Inflammatory macrophage treated with lipopolysaccharide for 1 hour (primary cell): ENCODE data around the gene USP34.
"Not testable (repeated sequence)": the region's sequence is repeated elsewhere in the genome, so short reads cannot be mapped to it uniquely, and the experiment has no call there.

ENCODE experiments used
- DNase-seq, 2 donors: peaks; one replicate each; pipeline ENCODE4 v3.0.0-alpha.2; 2020 to 2022

USP34 gene

GRCh38 chr2:61235716-61236115 lies 235.2 kb downstream of the USP34 start:
- no peak for DNase-seq

- peak in 1 of 2 donors; percentile 3 for DNase-seq
These were observed 237.3 kb downstream of the USP34 start for GRCh38 chr2:61233581-61233980.

GRCh38 chr2:61229936-61230335 lies 241.0 kb downstream of the USP34 start:
- no peak for DNase-seq

GRCh38 chr2:61222567-61222966 lies 248.3 kb downstream of the USP34 start:
- DNase-seq: no peak

GRCh38 chr2:61221819-61222218 lies 249.1 kb downstream of the USP34 start:
- DNase-seq: no peak

- no peak for DNase-seq
These were observed 250.1 kb downstream of the USP34 start for GRCh38 chr2:61220768-61221167.

- no peak for DNase-seq
These were observed 252.1 kb downstream of the USP34 start for GRCh38 chr2:61218817-61219170.

GRCh38 chr2:61218076-61218816 lies 252.6 kb downstream of the USP34 start:
- DNase-seq: no peak

- no peak for DNase-seq
These were observed 256.7 kb downstream of the USP34 start for GRCh38 chr2:61214171-61214570.

GRCh38 chr2:61210332-61210981 lies 260.4 kb downstream of the USP34 start:
- peak; percentile 59 to 68 for DNase-seq

GRCh38 chr2:61205132-61205531 lies 265.8 kb downstream of the USP34 start:
- DNase-seq: no peak

- DNase-seq: no peak
These were observed 274.2 kb downstream of the USP34 start for GRCh38 chr2:61196671-61197070.

- not testable (repeated sequence) for DNase-seq
These were observed 276.2 kb downstream of the USP34 start for GRCh38 chr2:61194646-61195045.

GRCh38 chr2:61193670-61194561 lies 277.0 kb downstream of the USP34 start:
- DNase-seq: no peak

- DNase-seq: no peak
These were observed 283.8 kb downstream of the USP34 start for GRCh38 chr2:61187085-61187484.

- DNase-seq: no peak
These were observed 285.6 kb downstream of the USP34 start for GRCh38 chr2:61185231-61185728.

GRCh38 chr2:61184263-61184662 lies 286.6 kb downstream of the USP34 start:
- no peak for DNase-seq

- no peak for DNase-seq
These were observed 287.1 kb downstream of the USP34 start for GRCh38 chr2:61183795-61184194.

GRCh38 chr2:61182059-61182383 lies 288.9 kb downstream of the USP34 start:
- no peak for DNase-seq

- DNase-seq: no peak
These were observed 289.4 kb downstream of the USP34 start for GRCh38 chr2:61181382-61182058.

- no peak for DNase-seq
These were observed 290.2 kb downstream of the USP34 start for GRCh38 chr2:61180686-61181085.

GRCh38 chr2:61179701-61180639 lies 290.9 kb downstream of the USP34 start:
- DNase-seq: no peak
